ENCODE data around the gene ARHGAP15. TPM values are rescaled to one million over a fixed set of nuclear protein-coding genes. Genes with fewer than 3 reads are reported as not detected.

The ARHGAP15 gene
- total RNA-seq, 1 experiment from 2014 or later = not detected

DNA sequence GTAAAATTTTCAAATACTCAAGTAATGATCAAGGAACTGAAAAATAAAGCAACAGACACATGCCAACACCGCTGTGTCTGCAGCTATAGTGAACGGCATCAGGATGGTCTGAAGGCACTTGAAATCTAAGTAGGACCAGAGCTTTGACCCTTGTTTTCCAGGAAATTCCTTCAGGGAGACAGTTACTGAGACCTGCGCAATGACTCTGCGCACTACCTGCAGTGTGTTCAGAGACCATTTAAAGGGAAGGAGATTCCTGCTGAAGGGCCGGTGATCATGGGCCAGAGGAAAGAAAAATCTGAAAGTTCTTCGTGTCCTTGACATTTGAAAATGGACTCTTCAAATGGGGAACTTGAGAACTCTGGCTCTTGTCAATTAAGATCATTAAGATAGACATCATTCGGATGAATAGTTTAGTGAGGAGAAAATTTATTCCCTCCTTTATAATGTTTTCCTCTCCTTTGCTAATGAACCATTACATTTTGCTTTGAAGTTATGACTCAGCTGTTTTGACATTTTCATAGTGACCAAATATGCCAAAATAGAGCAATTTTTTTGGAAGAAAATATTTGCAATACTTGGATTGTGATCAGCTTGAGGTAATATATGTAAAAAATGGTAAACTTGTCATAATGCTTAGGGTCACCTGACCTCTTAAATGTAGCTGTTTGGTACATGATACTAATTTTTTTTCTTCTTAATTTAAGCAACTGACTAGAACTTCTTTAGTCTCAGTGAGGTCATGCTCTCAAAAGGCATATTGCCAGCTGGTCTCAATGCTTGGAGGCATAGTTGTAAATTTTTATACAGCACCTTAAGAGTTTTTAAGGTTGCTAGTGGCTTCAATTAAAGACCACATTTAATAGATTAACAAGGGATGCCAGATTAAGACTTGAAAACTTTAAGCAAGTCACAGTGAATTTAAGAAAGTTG lies 329.3 kb downstream of the ARHGAP15 start:
- H3K9me3 ChIP-seq (ENCODE audit: insufficient read depth, low read depth) = no peaks in the 10 kb centered on the region
- no peaks in the 10 kb centered on the region for H3K27me3 ChIP-seq (ENCODE audit: insufficient read depth, low read depth)
- DNase-seq = no peak
- TF ChIP-seq, protein P1, sequence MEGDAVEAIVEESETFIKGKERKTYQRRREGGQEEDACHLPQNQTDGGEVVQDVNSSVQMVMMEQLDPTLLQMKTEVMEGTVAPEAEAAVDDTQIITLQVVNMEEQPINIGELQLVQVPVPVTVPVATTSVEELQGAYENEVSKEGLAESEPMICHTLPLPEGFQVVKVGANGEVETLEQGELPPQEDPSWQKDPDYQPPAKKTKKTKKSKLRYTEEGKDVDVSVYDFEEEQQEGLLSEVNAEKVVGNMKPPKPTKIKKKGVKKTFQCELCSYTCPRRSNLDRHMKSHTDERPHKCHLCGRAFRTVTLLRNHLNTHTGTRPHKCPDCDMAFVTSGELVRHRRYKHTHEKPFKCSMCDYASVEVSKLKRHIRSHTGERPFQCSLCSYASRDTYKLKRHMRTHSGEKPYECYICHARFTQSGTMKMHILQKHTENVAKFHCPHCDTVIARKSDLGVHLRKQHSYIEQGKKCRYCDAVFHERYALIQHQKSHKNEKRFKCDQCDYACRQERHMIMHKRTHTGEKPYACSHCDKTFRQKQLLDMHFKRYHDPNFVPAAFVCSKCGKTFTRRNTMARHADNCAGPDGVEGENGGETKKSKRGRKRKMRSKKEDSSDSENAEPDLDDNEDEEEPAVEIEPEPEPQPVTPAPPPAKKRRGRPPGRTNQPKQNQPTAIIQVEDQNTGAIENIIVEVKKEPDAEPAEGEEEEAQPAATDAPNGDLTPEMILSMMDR (conservative IDR thresholded peaks at IDR 0.05) = no peak
- no peak for TF ChIP-seq EZH2 (IDR thresholded peaks at IDR 0.05; ENCODE audit: low read depth)
- no TSS peak for BruUV-seq (replicated peaks)
- CTCF ChIA-PET = no interaction called here
- no peaks in the 10 kb centered on the region for H3K79me2 ChIP-seq (ENCODE audit: low read depth)
- POLR2A ChIA-PET (ENCODE audit: unreplicated experiment) = no interaction called here
- no peaks in the 10 kb centered on the region for H3K9me2 ChIP-seq (ENCODE audit: insufficient read depth)
- no peak overlapping the region for H3K4me2 ChIP-seq
- H2AFZ ChIP-seq = peak overlapping the region; percentile 70; the same call in 1 of the 2 replicates
- no peaks in the 10 kb centered on the region for H3K4me1 ChIP-seq (replicated peaks; ENCODE audit: insufficient read depth)
- no peaks in the 10 kb centered on the region for H3F3A ChIP-seq (ENCODE audit: insufficient read depth, low read depth)
- H3K4me3 ChIP-seq = no peak overlapping the region
- no peaks in the 10 kb centered on the region for H3K36me3 ChIP-seq (ENCODE audit: low read depth)
- H3K27ac ChIP-seq = no peak overlapping the region
- intact Hi-C loops (cut with micrococcal nuclease; ENCODE audit: unreplicated experiment) = no loop called here
- no peaks in the 10 kb centered on the region for H4K20me1 ChIP-seq (ENCODE audit: insufficient read depth)

- Histone ChIP-seq H2AFZ (no peak overlapping the region), H3K4me3 (no peak overlapping the region), H4K20me1 (ENCODE audit: insufficient read depth) (no peaks in the 10 kb centered on the region), H3K79me2 (ENCODE audit: low read depth) (no peaks in the 10 kb centered on the region), H3F3A (ENCODE audit: insufficient read depth, low read depth) (no peaks in the 10 kb centered on the region), H3K4me1 (replicated peaks; ENCODE audit: insufficient read depth) (no peaks in the 10 kb centered on the region), H3K27ac (no peak overlapping the region), H3K36me3 (ENCODE audit: low read depth) (no peaks in the 10 kb centered on the region), H3K4me2 (no peak overlapping the region), H3K27me3 (ENCODE audit: insufficient read depth, low read depth) (no peaks in the 10 kb centered on the region), H3K9me2 (ENCODE audit: insufficient read depth) (no peaks in the 10 kb centered on the region), H3K9me3 (ENCODE audit: insufficient read depth, low read depth) (no peaks in the 10 kb centered on the region)
- TF ChIP-seq EZH2 (IDR thresholded peaks at IDR 0.05; ENCODE audit: low read depth) = no peak
- TF ChIP-seq, protein P1 (conservative IDR thresholded peaks at IDR 0.05) = no peak
- CTCF ChIA-PET = no interaction called here
- no TSS peak for BruUV-seq (replicated peaks)
- POLR2A ChIA-PET (ENCODE audit: unreplicated experiment) = no interaction called here
- intact Hi-C loops (cut with micrococcal nuclease; ENCODE audit: unreplicated experiment) = no loop called here
- no peak for DNase-seq
These were observed 331.2 kb downstream of the ARHGAP15 start for GRCh38 chr2:143460382-143460781.

DNA sequence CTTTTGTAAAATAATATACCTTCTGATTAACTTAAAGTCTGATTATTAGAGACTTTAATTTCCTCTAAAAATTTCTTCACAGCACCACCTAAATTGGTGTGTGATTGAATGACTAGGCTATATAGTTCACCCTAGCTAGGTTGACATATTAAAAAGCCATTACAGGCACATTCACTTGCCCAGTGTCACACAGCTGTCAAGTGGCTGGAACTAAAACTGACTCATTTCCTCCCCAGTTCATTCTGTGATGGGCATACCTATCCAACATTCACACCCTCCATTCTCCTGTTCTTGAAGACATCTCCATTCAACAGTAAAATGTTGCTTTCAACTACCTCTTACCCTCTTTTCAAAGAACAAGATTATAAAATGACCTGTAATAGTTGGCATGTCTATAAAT lies 334.5 kb downstream of the ARHGAP15 start:
- TF ChIP-seq EZH2 (IDR thresholded peaks at IDR 0.05; ENCODE audit: low read depth) = no peak
- TF ChIP-seq, protein P1 (conservative IDR thresholded peaks at IDR 0.05) = no peak
- BruUV-seq (replicated peaks) = no TSS peak
- H3K27me3 ChIP-seq (ENCODE audit: insufficient read depth, low read depth) = no peaks in the 10 kb centered on the region
- no peak overlapping the region for H3K4me2 ChIP-seq
- H3K9me2 ChIP-seq (ENCODE audit: insufficient read depth) = no peaks in the 10 kb centered on the region; the same call in 1 of the 2 replicates
- intact Hi-C loops (cut with micrococcal nuclease; ENCODE audit: unreplicated experiment) = no loop called here
- H2AFZ ChIP-seq = no peak overlapping the region
- no peaks in the 10 kb centered on the region for H3K79me2 ChIP-seq (ENCODE audit: low read depth)
- H3K27ac ChIP-seq = no peak overlapping the region
- ChIA-PET CTCF (no interaction called here), POLR2A (ENCODE audit: unreplicated experiment) (no interaction called here)
- H3K4me3 ChIP-seq = no peak overlapping the region
- H4K20me1 ChIP-seq (ENCODE audit: insufficient read depth) = no peaks in the 10 kb centered on the region
- no peaks in the 10 kb centered on the region for H3K9me3 ChIP-seq (ENCODE audit: insufficient read depth, low read depth)
- no peaks in the 10 kb centered on the region for H3K36me3 ChIP-seq (ENCODE audit: low read depth)
- no peaks in the 10 kb centered on the region for H3K4me1 ChIP-seq (replicated peaks; ENCODE audit: insufficient read depth)
- no peak for DNase-seq
- H3F3A ChIP-seq (ENCODE audit: insufficient read depth, low read depth) = no peaks in the 10 kb centered on the region
